Limb (tissue), 2 donors: ENCODE data around the gene GALNTL6.
A peak's percentile ranks its signal among the peaks of the same experiment; 100 is the strongest.

Experiments used
- DNase-seq, 2 donors: peaks; one replicate each; pipeline ENCODE4 v3.0.0-alpha.2; 2016; ENCODE audit errors: extremely low spot score in 2 of 2

The GALNTL6 gene

GRCh38 chr4:172546782-172547181 lies 733.6 kb downstream of the GALNTL6 start:
- no peak for DNase-seq

DNA sequence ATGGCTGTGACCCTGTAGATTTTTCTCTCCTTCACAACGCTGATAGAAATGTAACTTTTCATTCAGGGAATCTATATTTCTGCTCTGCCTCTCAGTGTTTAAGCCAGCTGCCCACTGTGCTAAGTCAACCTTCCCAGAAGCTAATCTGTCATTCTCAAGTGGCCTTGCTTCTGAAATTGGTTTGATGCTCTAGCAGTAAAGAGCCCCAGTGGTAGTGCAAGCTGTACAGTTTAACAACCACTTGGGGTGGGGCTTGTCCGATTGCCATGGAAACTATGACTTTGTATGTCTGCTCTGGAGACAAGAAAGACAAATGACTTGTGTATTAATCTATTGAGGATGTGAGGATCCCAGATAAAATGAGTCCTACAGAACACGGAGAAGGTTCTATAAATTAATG lies 734.5 kb downstream of the GALNTL6 start:
- no peak for DNase-seq

DNA sequence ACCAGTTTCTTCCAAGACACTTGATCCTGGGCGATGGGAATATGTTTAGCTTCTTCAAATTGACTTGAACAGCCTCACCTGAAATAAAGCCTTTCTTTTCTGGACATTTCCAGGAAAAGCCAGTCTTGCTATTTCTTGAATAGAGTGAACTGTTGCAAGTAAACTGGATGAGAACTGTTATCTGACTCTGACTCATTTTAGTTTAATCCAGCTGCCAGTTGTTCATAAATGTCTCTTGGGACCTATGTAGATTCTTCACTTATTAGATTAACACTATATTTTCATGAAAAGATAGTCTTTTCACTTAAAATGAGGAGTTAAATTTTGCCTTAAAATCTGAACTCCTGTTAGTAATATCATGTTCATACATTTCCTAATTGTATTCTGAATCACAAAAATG lies 740.0 kb downstream of the GALNTL6 start:
- DNase-seq = no peak

DNA sequence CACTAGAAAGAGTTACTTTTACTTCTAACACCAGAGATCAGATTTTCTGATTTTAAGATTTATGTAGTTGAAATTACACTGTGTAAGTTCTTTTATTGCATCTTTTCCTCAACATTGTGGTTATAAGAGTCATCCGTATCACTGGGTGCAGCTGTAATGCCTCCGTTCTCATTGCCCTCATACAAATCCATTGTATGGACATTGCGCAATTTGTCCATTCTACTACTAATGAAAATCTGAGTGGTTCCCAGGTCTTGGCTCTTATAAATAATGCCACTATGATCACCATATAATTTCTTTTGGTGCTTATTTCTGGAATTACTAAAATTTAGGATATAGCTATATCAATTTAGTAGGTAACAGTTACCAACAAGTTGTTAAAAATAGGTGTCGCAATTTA lies 741.4 kb downstream of the GALNTL6 start:
- DNase-seq = no peak

GRCh38 chr4:172555725-172556124 lies 742.5 kb downstream of the GALNTL6 start:
- no peak for DNase-seq

GRCh38 chr4:172573899-172574298 lies 760.7 kb downstream of the GALNTL6 start:
- peak in 1 of 2 donors; percentile 3 for DNase-seq

DNA sequence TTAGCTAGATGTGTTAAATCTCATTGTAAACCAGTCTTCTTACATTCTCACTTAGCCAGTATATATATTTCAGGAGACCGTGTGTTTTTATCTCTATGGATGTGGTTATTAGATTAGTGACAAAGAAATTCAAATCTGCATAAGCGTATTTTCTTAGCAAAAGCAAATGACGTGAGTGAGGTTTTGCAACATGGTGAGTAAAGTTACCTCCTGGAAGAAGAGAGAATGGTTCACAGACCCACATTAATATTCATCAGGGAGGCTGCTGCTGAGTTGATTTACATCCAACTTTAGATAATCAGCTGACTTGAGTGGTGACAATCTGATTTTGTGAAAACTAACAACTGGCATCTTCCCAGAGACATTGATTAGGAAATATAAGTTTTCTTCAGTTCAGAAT lies 765.5 kb downstream of the GALNTL6 start:
- DNase-seq = no peak

- no peak for DNase-seq
Observed at GRCh38 chr4:172584816-172585215, 771.6 kb downstream of the GALNTL6 start.

GRCh38 chr4:172596206-172596605 lies 783.0 kb downstream of the GALNTL6 start:
- no peak for DNase-seq

GRCh38 chr4:172599554-172599953 lies 786.4 kb downstream of the GALNTL6 start:
- no peak for DNase-seq

- DNase-seq = no peak
Observed at GRCh38 chr4:172601195-172601594, 788.0 kb downstream of the GALNTL6 start.

- DNase-seq = no peak
Observed at GRCh38 chr4:172619218-172619617, 806.0 kb downstream of the GALNTL6 start.

DNA sequence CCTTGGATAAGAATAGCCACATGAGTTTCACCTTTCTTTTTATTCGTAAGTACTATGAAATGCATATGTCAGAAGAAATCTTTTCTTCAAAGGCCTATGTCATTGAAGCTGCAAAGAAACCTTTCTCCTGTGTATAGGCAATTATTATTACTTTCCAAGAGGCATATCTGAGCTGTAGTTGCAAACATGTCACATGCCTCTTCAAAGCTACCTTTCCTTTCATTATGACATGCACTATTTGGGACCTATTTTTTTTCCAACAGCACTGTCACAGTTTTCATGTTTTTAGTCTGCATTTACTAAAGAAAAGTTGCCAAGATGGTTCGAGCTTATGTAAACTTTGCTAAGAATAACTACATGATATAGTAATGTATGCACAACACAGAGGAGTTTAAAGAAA lies 806.6 kb downstream of the GALNTL6 start:
- DNase-seq = no peak

- DNase-seq = no peak
Observed at GRCh38 chr4:172628263-172628662, 815.1 kb downstream of the GALNTL6 start.

DNA sequence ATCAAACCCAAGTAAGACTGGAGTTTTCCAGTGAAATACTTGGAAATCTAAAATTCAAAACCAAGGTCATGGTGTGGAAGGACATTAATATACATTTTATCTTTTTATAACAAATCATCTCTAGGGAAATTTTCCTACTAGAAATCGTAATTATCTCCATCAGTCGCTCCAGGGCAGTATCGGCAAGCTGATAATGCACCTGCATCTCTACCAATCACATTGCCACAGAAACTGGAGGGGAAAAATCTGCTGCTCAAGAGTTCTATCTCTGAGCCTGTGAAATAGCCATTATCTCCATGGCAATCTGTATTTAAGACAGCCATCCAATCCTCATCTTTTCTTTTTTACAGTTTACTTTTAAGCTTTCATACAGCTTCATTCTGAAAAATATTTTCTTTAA lies 817.1 kb downstream of the GALNTL6 start:
- DNase-seq = no peak

DNA sequence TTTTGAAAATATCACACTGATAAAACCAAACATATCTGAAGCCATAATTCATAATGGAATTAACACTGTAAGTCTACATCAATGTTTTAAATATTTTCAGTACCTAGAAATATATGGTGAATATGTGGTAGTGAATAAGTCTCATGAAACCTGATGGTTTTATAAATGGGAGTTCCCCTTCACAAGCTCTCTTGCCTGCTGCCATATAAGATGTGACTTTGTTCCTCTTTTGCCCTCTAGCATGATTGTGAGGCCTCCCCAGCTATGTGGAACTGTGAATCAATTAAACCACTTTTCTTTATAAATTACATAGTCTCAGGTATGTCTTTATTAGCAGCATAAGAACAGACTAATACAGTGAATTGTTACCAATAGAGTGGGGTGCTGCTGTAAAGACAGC lies 818.6 kb downstream of the GALNTL6 start:
- no peak for DNase-seq

- no peak for DNase-seq
Observed at GRCh38 chr4:172648471-172648870, 835.3 kb downstream of the GALNTL6 start.

GRCh38 chr4:172649143-172649542 lies 835.9 kb downstream of the GALNTL6 start:
- DNase-seq = no peak

- no peak for DNase-seq
Observed at GRCh38 chr4:172650758-172651530, 837.7 kb downstream of the GALNTL6 start.

GRCh38 chr4:172651961-172652360 lies 838.8 kb downstream of the GALNTL6 start:
- DNase-seq = no peak

- no peak for DNase-seq
Observed at GRCh38 chr4:172652369-172652768, 839.2 kb downstream of the GALNTL6 start.

- no peak for DNase-seq
Observed at GRCh38 chr4:172653676-172654075, 840.5 kb downstream of the GALNTL6 start.

GRCh38 chr4:172654457-172654856 lies 841.3 kb downstream of the GALNTL6 start:
- DNase-seq = no peak

DNA sequence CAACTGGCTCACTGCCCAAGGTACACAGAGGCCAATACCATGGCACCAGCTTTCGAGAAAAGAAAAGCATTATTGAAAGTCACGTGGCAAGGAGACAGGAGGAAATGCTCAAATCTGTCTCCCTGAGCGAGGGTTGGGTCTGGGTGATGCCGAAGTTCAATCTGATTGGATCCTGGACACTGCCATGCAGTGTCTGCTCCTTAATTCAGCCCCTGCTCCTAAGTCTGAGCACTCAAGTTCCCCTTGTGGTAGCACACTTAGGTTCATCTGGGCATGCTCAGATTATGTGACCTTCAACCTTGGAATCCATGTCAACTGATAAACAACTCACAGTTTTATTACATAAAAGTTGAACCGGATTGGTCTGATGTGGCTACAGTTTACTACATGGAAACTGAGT lies 842.9 kb downstream of the GALNTL6 start:
- DNase-seq = no peak
